Natural killer cell (primary cell): ENCODE data around the gene CD226. TPM values are rescaled to one million over a fixed set of nuclear protein-coding genes. Genes with fewer than 3 reads are reported as not detected.
A peak's percentile ranks its signal among the peaks of the same experiment; 100 is the strongest.
"Not testable (repeated sequence)": the region's sequence is repeated elsewhere in the genome, so short reads cannot be mapped to it uniquely, and the experiment has no call there.

Source experiments
- ATAC-seq, 3 donors: fragments of 150-1000 bp in 2 of 3; fragments of 200-7000 bp in 1 of 3; cut with Tn5 transposase; 1 replicate in 1 of 3; 2 replicates in 2 of 3; pipeline ENCODE4 v1.10.0; 2021; ENCODE audit warnings: mild to moderate bottlenecking in 2 of 3, moderate library complexity in 2 of 3
- DNase-seq, 2 donors: peaks; one replicate each; pipeline versions ENCODE4 v3.0.0 to v3.0.0-alpha.2; 2013 to 2021; ENCODE audit warnings: mixed read lengths in 1 of 2
- H3K27ac ChIP-seq: one replicate; pipeline ENCODE4 v1.5.1; 2013; ENCODE audit warnings: mild to moderate bottlenecking, low read length
- H3K27me3 ChIP-seq: one replicate; pipeline ENCODE4 v1.6.1; 2013; ENCODE audit warnings: low read length; ENCODE audit not compliant: control insufficient read depth, insufficient read depth
- H3K36me3 ChIP-seq: one replicate; pipeline ENCODE4 v1.6.1; 2013; ENCODE audit warnings: low read length; ENCODE audit not compliant: control insufficient read depth, insufficient read depth
- H3K4me1 ChIP-seq: one replicate; pipeline ENCODE4 v1.6.1; 2013; ENCODE audit warnings: low read length; ENCODE audit not compliant: control insufficient read depth, insufficient read depth
- H3K4me3 ChIP-seq: one replicate; pipeline ENCODE4 v1.5.1; 2013; ENCODE audit warnings: low read length
- H3K9me3 ChIP-seq: one replicate; pipeline ENCODE4 v1.6.1; 2013; ENCODE audit warnings: low read length; ENCODE audit not compliant: control insufficient read depth, insufficient read depth
- H3K27ac Mint-ChIP-seq, 2 donors: one replicate each; pipeline ENCODE4 v1.8.0; 2022; ENCODE audit warnings: mild to moderate bottlenecking in 2 of 2, mixed read lengths in 2 of 2, moderate library complexity in 1 of 2
- H3K27me3 Mint-ChIP-seq, 2 donors: one replicate each; pipeline ENCODE4 v1.8.0; 2022; ENCODE audit warnings: low read depth in 2 of 2, mixed read lengths in 2 of 2
- H3K36me3 Mint-ChIP-seq: one replicate; pipeline ENCODE4 v1.8.0; 2022; ENCODE audit warnings: mixed read lengths
- H3K4me1 Mint-ChIP-seq, 2 donors: one replicate each; pipeline ENCODE4 v1.8.0; 2022; ENCODE audit warnings: mixed read lengths in 2 of 2
- H3K4me3 Mint-ChIP-seq: one replicate; pipeline ENCODE4 v1.8.0; 2022; ENCODE audit warnings: mild to moderate bottlenecking, moderate library complexity, mixed read lengths
- H3K9me3 Mint-ChIP-seq, 2 donors: one replicate each; pipeline ENCODE4 v1.8.0; 2022; ENCODE audit warnings: mixed read lengths in 2 of 2
- CTCF ChIP-seq: fragments of 200-600 bp; IDR thresholded peaks from one replicate; pipeline ENCODE4 v1.8.0; 2022; ENCODE audit warnings: antibody characterized with exemption
- WGBS: methylation state at CpG from one replicate; pipeline ENCODE4 v1.1.7; 2013; ENCODE audit warnings: missing lambda C conversion rate; ENCODE audit not compliant: insufficient coverage; 5-methylcytosine and 5-hydroxymethylcytosine counted together
- intact Hi-C: fragments of 100-400 bp; cut with micrococcal nuclease; formaldehyde crosslinking; loops from one replicate; pipeline ENCODE4 v1.14.2; 2022
- total RNA-seq, 4 donors: library from RNA; stranded (reverse); fragments of 120-200 nt in 1 of 4; gene quantifications; one replicate each; pipeline versions ENCODE4 v1.2.3 to v1.2.4, GENCODE V29; 2013 to 2022

Gene CD226
- total RNA-seq, 3 donors from 2014 or later (not counting 1 experiment from before 2014, with no cell fraction given), result 151 to 178 (median 162) TPM

DNA sequence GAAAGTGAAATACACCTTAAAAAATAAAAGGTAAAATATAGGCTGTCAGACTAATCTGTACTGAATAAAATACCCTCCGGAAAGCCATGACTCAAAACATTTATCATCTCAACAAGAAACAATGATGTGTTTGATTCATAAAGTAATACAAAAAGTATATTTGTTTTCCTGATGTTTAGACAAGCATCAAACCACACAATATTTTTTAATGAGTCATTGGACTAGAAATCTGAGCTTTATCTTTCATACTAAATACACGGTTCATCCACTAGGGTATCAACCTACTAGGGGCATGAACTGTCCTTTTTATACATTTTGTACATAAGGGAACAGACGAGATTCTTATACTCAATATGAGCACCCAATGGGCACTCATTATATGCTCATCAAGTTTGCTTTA lies 31.3 kb downstream of the CD226 start:
- Histone ChIP-seq H3K4me1 (peaks cover 18% of the 10 kb centered on the region), H3K9me3 (no peaks in the 10 kb centered on the region), H3K36me3 (peaks cover 19% of the 10 kb centered on the region), H3K4me3 (no peak overlapping the region), H3K27ac (no peak overlapping the region), H3K27me3 (no peaks in the 10 kb centered on the region)
- no peaks in the 10 kb centered on the region for H3K27me3 Mint-ChIP-seq
- no peak for TF ChIP-seq CTCF
- H3K9me3 Mint-ChIP-seq, result no peaks in the 10 kb centered on the region
- no peak overlapping the region for H3K4me3 Mint-ChIP-seq
- H3K4me1 Mint-ChIP-seq, result peaks cover 75 to 79% of the 10 kb centered on the region in 2 donors
- 85% methylated on average over 2 of the region's 3 CpGs for WGBS
- no peak for ATAC-seq
- intact Hi-C loops, result no loop called here
- DNase-seq, result no peak
- H3K27ac Mint-ChIP-seq, result peak overlapping the region; percentile 15 to 78
- peaks cover 6% of the 10 kb centered on the region for H3K36me3 Mint-ChIP-seq

GRCh38 chr18:69908838-69909237 lies 38.8 kb downstream of the CD226 start:
- DNase-seq, result no peak
- Mint-ChIP-seq H3K36me3 (peaks cover 12% of the 10 kb centered on the region), H3K4me3 (peak overlapping the region; percentile 74), H3K4me1 (peaks cover 58 to 65% of the 10 kb centered on the region in 2 donors), H3K27me3 (no peaks in the 10 kb centered on the region), H3K9me3 (peaks cover 0 to 4% of the 10 kb centered on the region in 2 donors), H3K27ac (peak overlapping the region; percentile 25 to 64)
- Histone ChIP-seq H3K36me3 (peaks cover 13% of the 10 kb centered on the region), H3K9me3 (no peaks in the 10 kb centered on the region), H3K4me1 (peaks cover 10% of the 10 kb centered on the region), H3K27me3 (no peaks in the 10 kb centered on the region), H3K4me3 (no peak overlapping the region), H3K27ac (no peak overlapping the region)
- no peak for TF ChIP-seq CTCF
- intact Hi-C loops, result no loop called here
- ATAC-seq, result no peak

GRCh38 chr18:69906765-69907164 lies 40.9 kb downstream of the CD226 start:
- H3K36me3 ChIP-seq, result peaks cover 22% of the 10 kb centered on the region
- ATAC-seq (no peak), DNase-seq (no peak)
- Mint-ChIP-seq H3K27ac (no peak overlapping the region), H3K4me3 (no peak overlapping the region), H3K9me3 (peaks cover 0 to 4% of the 10 kb centered on the region in 2 donors), H3K27me3 (no peaks in the 10 kb centered on the region), H3K36me3 (peaks cover 19% of the 10 kb centered on the region), H3K4me1 (peaks cover 60 to 69% of the 10 kb centered on the region in 2 donors)
- no peak overlapping the region for H3K27ac ChIP-seq
- intact Hi-C loops, result no loop called here
- no peaks in the 10 kb centered on the region for H3K9me3 ChIP-seq
- TF ChIP-seq CTCF, result no peak
- H3K4me3 ChIP-seq, result no peak overlapping the region
- H3K27me3 ChIP-seq, result no peaks in the 10 kb centered on the region
- peaks cover 14% of the 10 kb centered on the region for H3K4me1 ChIP-seq
- WGBS, result 98% methylated on average over 7 of the region's 7 CpGs

DNA sequence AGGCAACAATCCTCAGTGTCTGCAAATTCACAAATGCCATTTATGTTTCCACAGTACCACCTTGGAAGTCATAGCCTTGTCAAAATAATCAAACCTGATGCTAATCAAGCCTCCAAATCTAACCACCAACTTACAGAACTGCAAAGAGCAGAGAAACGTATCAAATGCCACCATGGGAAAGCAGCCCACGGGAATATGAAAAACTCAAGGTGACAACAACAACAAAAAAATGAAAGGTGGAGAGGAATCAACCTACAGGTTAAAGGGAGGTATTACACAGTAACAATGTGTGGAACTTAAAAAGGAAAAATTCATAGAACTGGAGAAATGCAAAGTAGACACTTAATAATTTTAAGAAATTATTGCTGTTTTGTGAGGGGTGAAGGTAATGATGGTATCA lies 46.7 kb downstream of the CD226 start:
- peak in 1 of 2 donors; percentile 22 for DNase-seq
- H3K9me3 ChIP-seq, result no peaks in the 10 kb centered on the region
- Mint-ChIP-seq H3K36me3 (peaks cover 7% of the 10 kb centered on the region), H3K4me1 (peaks cover 68 to 80% of the 10 kb centered on the region in 2 donors), H3K27me3 (no peaks in the 10 kb centered on the region), H3K9me3 (no peaks in the 10 kb centered on the region), H3K27ac (peak overlapping the region in 1 of 2 donors; percentile 55), H3K4me3 (no peak overlapping the region)
- H3K4me1 ChIP-seq, result peaks cover 28% of the 10 kb centered on the region
- peaks cover 20% of the 10 kb centered on the region for H3K36me3 ChIP-seq
- no peak overlapping the region for H3K4me3 ChIP-seq
- H3K27me3 ChIP-seq, result no peaks in the 10 kb centered on the region
- no peak for ATAC-seq
- intact Hi-C loops, result no loop called here
- WGBS, result no CpG with 5 or more reads among the region's 2 CpGs
- TF ChIP-seq CTCF, result no peak
- H3K27ac ChIP-seq, result no peak overlapping the region

GRCh38 chr18:69899154-69899923 lies 48.3 kb downstream of the CD226 start:
- peak overlapping the region; percentile 75 to 93 for H3K27ac Mint-ChIP-seq
- DNase-seq, H3K9me3 ChIP-seq, H3K27ac ChIP-seq, intact Hi-C loops, H3K4me3 ChIP-seq, H3K9me3 Mint-ChIP-seq, H3K36me3 Mint-ChIP-seq, H3K27me3 Mint-ChIP-seq, H3K27me3 ChIP-seq: not testable (repeated sequence)
- 64% methylated on average over 4 of the region's 4 CpGs for WGBS
- peak overlapping the region; percentile 94 for H3K4me3 Mint-ChIP-seq
- H3K4me1 ChIP-seq, result peaks cover 43% of the 10 kb centered on the region
- H3K36me3 ChIP-seq, result peaks cover 29% of the 10 kb centered on the region
- peaks cover 63 to 74% of the 10 kb centered on the region in 2 donors for H3K4me1 Mint-ChIP-seq
- peak in 1 of 3 donors; percentile 8 for ATAC-seq
